Activated CD4-positive, alpha-beta T cell treated with anti-CD3 and anti-CD28 coated beads for 24 hours (primary cell): Measurements from ENCODE around the gene ITGAL.

Source experiments
- DNase-seq, 2 donors: peaks; one replicate each; pipeline ENCODE4 v3.0.0-alpha.2; 2020; ENCODE audit warnings: low read depth in 2 of 2

Gene ITGAL

DNA sequence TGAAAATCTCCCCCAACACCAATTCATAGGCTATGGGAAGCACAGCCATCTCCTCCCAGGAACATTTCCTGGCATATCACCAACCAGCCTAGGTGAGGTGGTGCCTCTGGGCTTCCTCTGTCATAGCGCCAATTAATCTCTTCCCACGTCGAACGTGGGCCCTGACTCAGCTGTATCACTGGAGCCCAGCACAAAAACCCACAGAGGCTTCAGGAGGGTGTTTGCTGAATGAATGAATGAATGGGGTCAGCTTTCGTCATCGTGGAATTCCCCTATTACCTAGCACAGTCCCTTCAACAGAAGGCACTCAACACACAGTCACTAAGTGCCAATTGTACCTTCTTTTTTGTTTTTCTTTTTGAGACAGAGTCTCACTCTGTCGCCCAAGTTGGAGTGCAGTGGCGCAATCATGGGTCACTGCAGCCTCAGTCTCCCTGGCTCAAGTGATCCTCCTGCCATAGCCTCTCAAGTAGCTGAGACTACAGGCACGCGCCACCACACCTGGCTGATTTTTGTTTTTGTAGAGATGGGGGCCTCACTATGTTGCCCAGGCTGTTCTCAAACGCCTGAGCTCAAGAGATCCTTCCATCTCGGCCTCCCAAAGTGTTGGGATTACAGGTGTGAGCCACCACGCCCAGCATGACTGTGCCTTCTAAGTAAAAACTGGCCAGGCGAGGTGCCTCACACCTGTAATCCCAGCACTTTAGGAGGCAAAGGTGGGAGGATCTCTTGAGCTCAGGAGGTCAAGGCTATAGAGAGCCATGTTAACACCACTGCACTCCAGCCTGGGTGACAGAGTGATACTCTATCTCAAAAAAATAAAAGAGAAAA is 94.8 kb downstream of the ITGAL start:
- peak in 1 of 2 donors; percentile 59 for DNase-seq

DNA sequence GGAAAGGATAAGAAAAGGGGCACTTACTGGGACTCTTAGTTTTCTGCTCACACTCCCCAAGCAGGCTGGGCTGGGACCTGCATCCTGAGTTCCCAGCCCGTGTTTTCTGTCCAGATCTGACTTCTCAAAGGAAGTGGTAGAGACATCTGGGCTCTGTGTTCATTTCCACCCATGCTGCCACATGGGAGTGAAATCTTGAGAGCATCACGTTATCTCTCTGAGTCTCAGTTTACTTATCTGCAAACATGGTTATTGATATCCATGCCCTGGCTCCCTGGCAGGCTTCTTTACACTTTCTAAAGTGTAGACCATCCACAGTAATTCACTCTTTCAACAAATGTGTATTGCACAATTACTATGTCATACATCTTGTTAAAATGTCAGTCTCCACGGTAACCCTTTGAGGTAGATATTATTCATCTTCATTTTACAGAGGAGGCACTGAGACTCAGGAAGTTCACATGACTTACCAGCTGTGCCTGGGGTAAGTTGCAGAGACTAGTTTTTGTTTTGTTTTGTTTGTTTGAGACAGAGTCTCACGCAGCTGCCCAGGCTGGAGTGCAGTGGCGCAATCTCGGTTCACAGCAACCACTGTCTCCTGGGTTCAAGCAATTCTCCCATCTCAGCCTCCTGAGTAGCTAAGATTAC is 95.6 kb downstream of the ITGAL start:
- no peak for DNase-seq

DNA sequence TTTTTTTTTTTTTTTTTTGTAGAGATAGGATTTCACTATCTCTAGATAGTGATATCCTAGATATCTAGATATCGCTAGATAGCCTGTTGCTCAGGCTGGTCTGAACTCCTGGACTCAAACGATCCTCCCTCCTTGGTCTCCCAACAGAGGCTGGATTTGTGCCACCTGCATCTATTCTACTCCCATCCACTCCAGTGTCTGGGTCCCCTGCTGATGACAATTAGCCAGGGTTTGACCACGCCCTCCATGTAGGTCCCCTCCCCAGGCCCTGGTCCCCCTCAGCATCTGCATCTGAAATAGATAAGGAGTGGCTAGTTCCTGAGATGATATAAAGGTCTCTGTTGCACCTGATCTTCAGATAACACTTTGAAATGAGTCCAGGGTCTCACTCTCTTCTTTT is 96.7 kb downstream of the ITGAL start:
- no peak for DNase-seq

- DNase-seq: no peak
Measured at GRCh38 chr16:30569746-30570635, 97.4 kb downstream of the ITGAL start.

GRCh38 chr16:30570636-30571444 is 98.3 kb downstream of the ITGAL start:
- DNase-seq: no peak

DNA sequence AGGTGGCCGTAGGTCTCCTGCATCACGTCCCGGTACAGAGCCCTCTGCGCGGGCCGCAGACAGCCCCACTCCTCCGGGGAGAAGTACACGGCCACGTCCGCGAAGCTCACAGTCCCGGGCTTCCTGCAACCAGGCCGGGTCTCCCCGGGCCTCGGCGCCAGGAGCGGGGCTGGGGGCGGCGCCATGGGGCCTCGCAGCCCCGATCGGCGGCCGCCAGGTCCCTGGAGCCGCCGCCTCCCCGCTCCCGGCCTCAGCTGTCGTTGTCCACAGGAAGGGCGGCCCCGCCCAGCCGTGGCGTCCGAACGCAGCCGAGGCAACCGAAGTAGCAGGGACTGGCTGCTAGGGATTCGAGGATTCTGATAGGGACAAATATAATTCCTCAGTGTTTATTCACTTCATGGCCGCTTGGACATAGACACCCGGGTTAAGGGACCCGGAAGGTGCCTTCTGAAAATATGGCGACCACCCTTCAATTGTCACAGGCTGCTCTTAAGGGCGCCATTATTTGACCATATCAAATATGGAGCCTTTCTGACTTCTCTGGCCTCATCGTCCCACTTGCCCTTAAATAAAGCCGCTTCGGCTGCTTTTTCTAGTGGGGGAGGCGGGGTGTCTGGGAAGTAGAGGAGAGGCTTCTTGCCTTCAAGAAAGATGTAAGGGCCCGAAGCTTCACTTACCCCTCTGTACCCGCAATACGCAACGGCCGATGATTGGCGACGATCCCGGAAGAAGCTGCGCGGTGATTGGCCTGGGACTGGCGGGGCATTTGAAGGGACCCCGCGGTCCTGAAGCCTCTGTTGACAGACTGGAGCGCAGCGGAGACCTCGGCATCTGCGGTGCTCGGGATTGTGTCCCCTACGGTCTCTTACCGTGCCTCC is 99.1 kb downstream of the ITGAL start, which contains the start of gene ZNF688:
TSS of gene ZNF688 (minus strand) at position 270 of the 878 bp plus-strand sequence. CDS start at position 185, 85 bp downstream.
- DNase-seq: peak; percentile 85 to 90
